ENCODE data around the gene SSPN. TPM values are rescaled to one million over a fixed set of nuclear protein-coding genes. Genes with fewer than 3 reads are reported as not detected.

SSPN gene
- total RNA-seq, 1 donor from 2014 or later, result 6.3 TPM

- Histone ChIP-seq H3K9me3 (ENCODE audit: insufficient read depth, low read depth, low read length) (no peaks in the 10 kb centered on the region), H2AFZ (ENCODE audit: low read depth, low read length) (no peak overlapping the region)
- FAIRE-seq, result no peak
These were observed 85.5 kb downstream of the SSPN start for GRCh38 chr12:26280869-26281268.

GRCh38 chr12:26281320-26281719 is 85.9 kb downstream of the SSPN start:
- no peak overlapping the region for H3K4me3 Mint-ChIP-seq (ENCODE audit: unreplicated experiment)
- H3K36me3 ChIP-seq (ENCODE audit: insufficient read depth, low read length), result no peaks in the 10 kb centered on the region
- H3K9me3 Mint-ChIP-seq (ENCODE audit: unreplicated experiment), result peaks cover 6% of the 10 kb centered on the region
- H4K20me1 ChIP-seq (ENCODE audit: insufficient read depth, low read length), result no peaks in the 10 kb centered on the region
- no peak overlapping the region for H3K27ac Mint-ChIP-seq (ENCODE audit: unreplicated experiment)
- no peaks in the 10 kb centered on the region for H3K27me3 ChIP-seq (ENCODE audit: insufficient read depth, low read length)
- DNase-seq (ENCODE audit: low read depth), result peak; percentile 32
- H3K4me3 ChIP-seq (ENCODE audit: insufficient read depth, low read depth, low read length), result no peak overlapping the region
- no peak overlapping the region for H2AFZ ChIP-seq (ENCODE audit: low read depth, low read length)
- peaks cover 14% of the 10 kb centered on the region for H3K27me3 Mint-ChIP-seq (ENCODE audit: low read depth, unreplicated experiment)
- H3K9ac ChIP-seq (ENCODE audit: low read length), result no peak overlapping the region
- peaks cover 4% of the 10 kb centered on the region for H3K4me1 Mint-ChIP-seq (ENCODE audit: low read depth, unreplicated experiment)
- H3K79me2 ChIP-seq (ENCODE audit: insufficient read depth, low read length), result no peaks in the 10 kb centered on the region
- TF ChIP-seq CTCF (IDR thresholded peaks at IDR 0.05; ENCODE audit: insufficient read depth, low read depth, low read length) (no peak), EZH2 (IDR thresholded peaks at IDR 0.05; ENCODE audit: insufficient read depth, low read length) (no peak)
- no peaks in the 10 kb centered on the region for H3K4me1 ChIP-seq (ENCODE audit: insufficient read depth, low read length)
- no peaks in the 10 kb centered on the region for H3K36me3 Mint-ChIP-seq (ENCODE audit: low read depth, unreplicated experiment)
- H3K27ac ChIP-seq (ENCODE audit: low read depth, low read length), result no peak overlapping the region
- H3K4me2 ChIP-seq (ENCODE audit: low read length), result no peak overlapping the region
- H3K9me3 ChIP-seq (ENCODE audit: insufficient read depth, low read depth, low read length), result no peaks in the 10 kb centered on the region
- FAIRE-seq, result no peak

More at GRCh38 chr12:26280869-26281268, 85.5 kb downstream of the SSPN start:
- Mint-ChIP-seq H3K27me3 (ENCODE audit: low read depth, unreplicated experiment) (peaks cover 14% of the 10 kb centered on the region), H3K9me3 (ENCODE audit: unreplicated experiment) (peaks cover 6% of the 10 kb centered on the region), H3K4me1 (ENCODE audit: low read depth, unreplicated experiment) (peaks cover 4% of the 10 kb centered on the region), H3K27ac (ENCODE audit: unreplicated experiment) (no peak overlapping the region), H3K36me3 (ENCODE audit: low read depth, unreplicated experiment) (no peaks in the 10 kb centered on the region), H3K4me3 (ENCODE audit: unreplicated experiment) (no peak overlapping the region)
- TF ChIP-seq EZH2 (IDR thresholded peaks at IDR 0.05; ENCODE audit: insufficient read depth, low read length), result no peak
- TF ChIP-seq CTCF (IDR thresholded peaks at IDR 0.05; ENCODE audit: insufficient read depth, low read depth, low read length), result no peak
- H3K27me3 ChIP-seq (ENCODE audit: insufficient read depth, low read length), result no peaks in the 10 kb centered on the region
- H3K27ac ChIP-seq (ENCODE audit: low read depth, low read length), result no peak overlapping the region
- no peak overlapping the region for H3K9ac ChIP-seq (ENCODE audit: low read length)
- no peak overlapping the region for H3K4me3 ChIP-seq (ENCODE audit: insufficient read depth, low read depth, low read length)
- no peaks in the 10 kb centered on the region for H3K79me2 ChIP-seq (ENCODE audit: insufficient read depth, low read length)
- peaks cover 4% of the 10 kb centered on the region for H3K4me1 ChIP-seq (ENCODE audit: insufficient read depth, low read length)
- H3K4me2 ChIP-seq (ENCODE audit: low read length), result no peak overlapping the region
- H4K20me1 ChIP-seq (ENCODE audit: insufficient read depth, low read length), result no peaks in the 10 kb centered on the region
- no peak for DNase-seq (ENCODE audit: low read depth)
- no peaks in the 10 kb centered on the region for H3K36me3 ChIP-seq (ENCODE audit: insufficient read depth, low read length)

- Histone ChIP-seq H3K9me3 (ENCODE audit: insufficient read depth, low read depth, low read length) (no peaks in the 10 kb centered on the region), H3K9ac (ENCODE audit: low read length) (no peak overlapping the region), H3K79me2 (ENCODE audit: insufficient read depth, low read length) (no peaks in the 10 kb centered on the region), H3K36me3 (ENCODE audit: insufficient read depth, low read length) (no peaks in the 10 kb centered on the region), H3K27me3 (ENCODE audit: insufficient read depth, low read length) (no peaks in the 10 kb centered on the region), H3K4me3 (ENCODE audit: insufficient read depth, low read depth, low read length) (no peak overlapping the region), H3K27ac (ENCODE audit: low read depth, low read length) (no peak overlapping the region), H3K4me1 (ENCODE audit: insufficient read depth, low read length) (no peaks in the 10 kb centered on the region), H2AFZ (ENCODE audit: low read depth, low read length) (no peak overlapping the region), H3K4me2 (ENCODE audit: low read length) (no peak overlapping the region), H4K20me1 (ENCODE audit: insufficient read depth, low read length) (no peaks in the 10 kb centered on the region)
- Mint-ChIP-seq H3K27me3 (ENCODE audit: low read depth, unreplicated experiment) (peaks cover 14% of the 10 kb centered on the region), H3K27ac (ENCODE audit: unreplicated experiment) (no peak overlapping the region), H3K4me3 (ENCODE audit: unreplicated experiment) (no peak overlapping the region), H3K36me3 (ENCODE audit: low read depth, unreplicated experiment) (no peaks in the 10 kb centered on the region), H3K9me3 (ENCODE audit: unreplicated experiment) (peaks cover 4% of the 10 kb centered on the region), H3K4me1 (ENCODE audit: low read depth, unreplicated experiment) (no peaks in the 10 kb centered on the region)
- no peak for TF ChIP-seq CTCF (IDR thresholded peaks at IDR 0.05; ENCODE audit: insufficient read depth, low read depth, low read length)
- no peak for TF ChIP-seq EZH2 (IDR thresholded peaks at IDR 0.05; ENCODE audit: insufficient read depth, low read length)
- no peak for FAIRE-seq
- no peak for DNase-seq (ENCODE audit: low read depth)
These were observed 87.1 kb downstream of the SSPN start for GRCh38 chr12:26282339-26282940.
